HG03064 (cell line): Measurements from ENCODE around the gene LATS2.

Source experiments
- ATAC-seq: cut with Tn5 transposase; IDR thresholded peaks from one replicate; pipeline ENCODE4 v1.9.1; 2021; ENCODE audit warnings: low read depth; ENCODE audit not compliant: unreplicated experiment

LATS2 gene

GRCh38 chr13:20995245-20995838 is 66.0 kb downstream of the LATS2 start:
- ATAC-seq, result no peak

GRCh38 chr13:20994441-20994821 is 67.0 kb downstream of the LATS2 start:
- no peak for ATAC-seq

GRCh38 chr13:20993661-20994440 is 67.5 kb downstream of the LATS2 start:
- no peak for ATAC-seq

- no peak for ATAC-seq
Measured at GRCh38 chr13:20993211-20993610, 68.2 kb downstream of the LATS2 start.

- ATAC-seq, result no peak
Measured at GRCh38 chr13:20991741-20992520, 69.5 kb downstream of the LATS2 start.

GRCh38 chr13:20990910-20991525 is 70.4 kb downstream of the LATS2 start:
- no peak for ATAC-seq

- ATAC-seq, result no peak
Measured at GRCh38 chr13:20989656-20990321, 71.6 kb downstream of the LATS2 start.

- no peak for ATAC-seq
Measured at GRCh38 chr13:20988909-20989655, 72.3 kb downstream of the LATS2 start.

GRCh38 chr13:20988033-20988908 is 73.1 kb downstream of the LATS2 start:
- ATAC-seq, result no peak

GRCh38 chr13:20987599-20987998 is 73.8 kb downstream of the LATS2 start:
- ATAC-seq, result no peak

- no peak for ATAC-seq
Measured at GRCh38 chr13:20984879-20985278, 76.5 kb downstream of the LATS2 start.

- ATAC-seq, result no peak
Measured at GRCh38 chr13:20983386-20983785, 78.0 kb downstream of the LATS2 start.

GRCh38 chr13:20981370-20982095 is 79.9 kb downstream of the LATS2 start:
- ATAC-seq, result no peak

- ATAC-seq, result no peak
Measured at GRCh38 chr13:20980899-20981298, 80.5 kb downstream of the LATS2 start.

- no peak for ATAC-seq
Measured at GRCh38 chr13:20980430-20980829, 81.0 kb downstream of the LATS2 start.

- no peak for ATAC-seq
Measured at GRCh38 chr13:20977394-20977793, 84.0 kb downstream of the LATS2 start.

- ATAC-seq, result no peak
Measured at GRCh38 chr13:20974981-20975585, 86.3 kb downstream of the LATS2 start.

- no peak for ATAC-seq
Measured at GRCh38 chr13:20973886-20974425, 87.4 kb downstream of the LATS2 start.
